Ishikawa (cell line): ENCODE data around the gene C12orf57.

Experiments used
- EGR1 ChIP-seq: IDR thresholded peaks from 2 replicates; pipeline ENCODE4 v1.6.1; 2012
- EP300 ChIP-seq: IDR thresholded peaks from 2 replicates; pipeline ENCODE4 v1.6.1; 2012; ENCODE audit warnings: borderline replicate concordance
- FOXM1 ChIP-seq: IDR thresholded peaks from 2 replicates; pipeline ENCODE4 v1.6.1; 2012; ENCODE audit warnings: low read depth, borderline replicate concordance
- NFIC ChIP-seq: IDR thresholded peaks from 2 replicates; pipeline ENCODE4 v1.6.1; 2012
- TAF1 ChIP-seq: IDR thresholded peaks from 2 replicates; pipeline ENCODE4 v1.6.1; 2012; ENCODE audit warnings: low read depth, mild to moderate bottlenecking
- TEAD4 ChIP-seq: IDR thresholded peaks from 2 replicates; pipeline ENCODE4 v1.6.1; 2012
- YY1 ChIP-seq: IDR thresholded peaks from 2 replicates; pipeline ENCODE4 v1.6.1; 2012; ENCODE audit warnings: low read depth

- TF ChIP-seq EGR1 (no peak), YY1 (peak; percentile 48; the same call in 1 of the 2 replicates), EP300 (no peak), TAF1 (no peak), TEAD4 (peak; percentile 35), FOXM1 (0 out of 2 replicates have a peak, but pooled peaks have one; percentile 16), NFIC (peak; percentile 49)
Measured at GRCh38 chr12:6944381-6945186, 762 bp downstream of the C12orf57 start.
